Measurements from ENCODE around the gene IRS1. TPM values are rescaled to one million over a fixed set of nuclear protein-coding genes. Genes with fewer than 3 reads are reported as not detected.

The IRS1 gene
- total RNA-seq, 1 donor from 2014 or later = 12.6 TPM

DNA sequence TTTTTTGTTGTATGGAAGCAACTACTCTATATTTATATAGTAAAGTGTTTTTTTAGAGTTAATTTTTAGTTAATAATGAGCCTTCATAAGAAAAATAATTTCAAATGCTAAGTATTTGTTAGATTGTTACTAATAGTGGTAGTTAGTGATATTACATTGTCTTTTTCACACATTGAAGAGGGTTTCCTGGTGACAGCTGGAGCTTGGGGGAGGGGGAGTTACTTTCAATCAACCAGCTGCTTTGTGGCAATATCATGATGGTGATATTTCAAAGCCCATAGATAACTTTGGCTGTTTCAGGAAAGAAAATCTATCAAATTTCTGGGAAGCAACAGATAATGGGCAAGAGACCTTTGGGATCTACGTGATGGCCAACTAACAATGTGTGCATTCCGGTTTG lies 40.3 kb upstream of the IRS1 start:
- FAIRE-seq (no peak), DNase-seq (ENCODE audit: low read depth) (no peak)
- no peak overlapping the region for H3K4me3 ChIP-seq (ENCODE audit: low read depth, low read length)
- no peaks in the 10 kb centered on the region for H3K27me3 ChIP-seq (ENCODE audit: control insufficient read depth, insufficient read depth, low read length)
- H3K36me3 ChIP-seq (ENCODE audit: control insufficient read depth, insufficient read depth, low read length) = no peaks in the 10 kb centered on the region
- TF ChIP-seq, protein P1, sequence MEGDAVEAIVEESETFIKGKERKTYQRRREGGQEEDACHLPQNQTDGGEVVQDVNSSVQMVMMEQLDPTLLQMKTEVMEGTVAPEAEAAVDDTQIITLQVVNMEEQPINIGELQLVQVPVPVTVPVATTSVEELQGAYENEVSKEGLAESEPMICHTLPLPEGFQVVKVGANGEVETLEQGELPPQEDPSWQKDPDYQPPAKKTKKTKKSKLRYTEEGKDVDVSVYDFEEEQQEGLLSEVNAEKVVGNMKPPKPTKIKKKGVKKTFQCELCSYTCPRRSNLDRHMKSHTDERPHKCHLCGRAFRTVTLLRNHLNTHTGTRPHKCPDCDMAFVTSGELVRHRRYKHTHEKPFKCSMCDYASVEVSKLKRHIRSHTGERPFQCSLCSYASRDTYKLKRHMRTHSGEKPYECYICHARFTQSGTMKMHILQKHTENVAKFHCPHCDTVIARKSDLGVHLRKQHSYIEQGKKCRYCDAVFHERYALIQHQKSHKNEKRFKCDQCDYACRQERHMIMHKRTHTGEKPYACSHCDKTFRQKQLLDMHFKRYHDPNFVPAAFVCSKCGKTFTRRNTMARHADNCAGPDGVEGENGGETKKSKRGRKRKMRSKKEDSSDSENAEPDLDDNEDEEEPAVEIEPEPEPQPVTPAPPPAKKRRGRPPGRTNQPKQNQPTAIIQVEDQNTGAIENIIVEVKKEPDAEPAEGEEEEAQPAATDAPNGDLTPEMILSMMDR (IDR thresholded peaks at IDR 0.05; ENCODE audit: insufficient read depth, low read length, severe bottlenecking) = no peak

DNA sequence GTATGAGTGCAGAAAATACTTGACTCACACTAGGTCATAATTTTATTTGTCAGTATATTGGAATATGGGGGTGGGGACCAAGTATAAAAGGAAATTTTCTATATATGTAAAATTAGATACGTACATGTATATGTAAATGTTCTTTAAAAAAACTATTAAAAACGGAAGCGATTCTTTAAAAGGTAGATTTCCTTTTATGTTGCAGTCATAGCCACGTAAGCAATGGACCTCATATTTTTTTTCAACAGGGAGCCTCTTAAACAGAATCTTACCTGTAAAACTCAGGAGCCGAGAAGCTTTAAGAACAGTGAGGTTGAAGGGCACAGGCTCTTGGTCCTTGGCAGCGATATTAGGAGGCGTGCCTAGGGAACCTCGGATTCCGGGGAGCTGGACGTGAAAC lies 39.5 kb upstream of the IRS1 start:
- Histone ChIP-seq H3K4me3 (ENCODE audit: low read depth, low read length) (no peak overlapping the region), H3K36me3 (ENCODE audit: control insufficient read depth, insufficient read depth, low read length) (no peaks in the 10 kb centered on the region), H3K27me3 (ENCODE audit: control insufficient read depth, insufficient read depth, low read length) (no peaks in the 10 kb centered on the region)
- TF ChIP-seq, protein P1 (IDR thresholded peaks at IDR 0.05; ENCODE audit: insufficient read depth, low read length, severe bottlenecking) = no peak
- no peak for DNase-seq (ENCODE audit: low read depth)
- no peak for FAIRE-seq

DNA sequence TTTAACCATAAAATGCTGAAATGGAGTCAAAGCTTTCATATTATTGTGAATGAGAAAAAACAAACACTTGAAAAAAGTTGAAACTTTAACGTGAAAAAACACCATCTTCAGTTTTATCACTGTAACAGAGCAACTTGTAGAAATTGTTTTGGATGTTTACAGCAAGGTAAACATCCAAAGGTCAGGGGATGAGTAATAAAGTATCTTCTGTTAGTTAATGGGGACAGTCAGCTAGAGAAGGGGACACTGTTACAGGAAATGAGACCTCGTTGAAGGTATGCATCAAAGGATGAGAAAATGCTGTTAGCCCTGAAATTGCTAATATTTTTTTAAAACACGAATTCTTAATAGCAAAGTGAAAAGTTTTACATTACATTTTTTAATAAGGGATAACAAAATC lies 39.1 kb upstream of the IRS1 start:
- no peak for FAIRE-seq
- TF ChIP-seq, protein P1 (IDR thresholded peaks at IDR 0.05; ENCODE audit: insufficient read depth, low read length, severe bottlenecking) = no peak
- no peaks in the 10 kb centered on the region for H3K27me3 ChIP-seq (ENCODE audit: control insufficient read depth, insufficient read depth, low read length)

DNA sequence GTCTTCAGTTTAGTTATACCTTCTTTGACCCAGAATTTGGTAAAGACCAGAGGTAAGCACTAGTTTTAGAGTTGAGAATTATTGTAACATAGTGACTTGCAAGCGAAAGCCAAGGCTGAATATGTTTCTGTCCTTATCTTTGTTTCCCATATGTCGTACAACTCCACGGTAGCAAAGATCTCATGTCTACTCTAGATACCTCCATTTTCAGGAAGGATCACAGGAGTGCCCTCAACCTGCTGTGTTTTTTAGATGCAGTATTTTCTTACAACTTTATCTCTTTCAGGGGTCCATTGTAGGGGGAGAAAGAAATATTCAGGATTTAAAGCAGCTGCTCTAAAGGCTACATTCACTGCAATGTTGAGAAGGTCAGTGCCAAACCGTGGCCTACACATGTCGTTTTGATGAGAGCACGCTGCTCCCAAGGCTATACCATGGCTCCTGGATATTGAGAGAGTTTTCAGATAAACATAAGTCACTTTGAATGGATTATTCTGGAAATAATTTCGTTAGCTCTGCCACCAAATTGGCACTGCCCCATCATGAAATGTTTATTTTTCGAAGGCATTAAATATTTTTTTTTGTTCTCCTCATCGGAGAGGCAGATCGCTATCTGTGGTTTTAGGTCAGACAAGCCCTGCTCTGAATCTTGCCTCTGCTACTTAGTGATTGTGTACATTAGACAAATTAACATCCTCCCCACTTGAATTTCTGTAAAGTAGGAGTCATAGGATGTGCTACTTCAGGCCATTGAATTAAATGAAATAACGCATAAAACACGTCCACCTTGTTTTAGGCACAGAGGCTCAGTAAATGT lies 38.4 kb upstream of the IRS1 start:
- Histone ChIP-seq H3K4me3 (ENCODE audit: low read depth, low read length) (no peak overlapping the region), H3K27me3 (ENCODE audit: control insufficient read depth, insufficient read depth, low read length) (no peaks in the 10 kb centered on the region), H3K36me3 (ENCODE audit: control insufficient read depth, insufficient read depth, low read length) (no peaks in the 10 kb centered on the region)
- FAIRE-seq (no peak), DNase-seq (ENCODE audit: low read depth) (no peak)
- TF ChIP-seq, protein P1 (IDR thresholded peaks at IDR 0.05; ENCODE audit: insufficient read depth, low read length, severe bottlenecking) = no peak

More for the DNA sequence above, 39.1 kb upstream of the IRS1 start:
- DNase-seq (ENCODE audit: low read depth) = no peak
- Histone ChIP-seq H3K4me3 (ENCODE audit: low read depth, low read length) (no peak overlapping the region), H3K36me3 (ENCODE audit: control insufficient read depth, insufficient read depth, low read length) (no peaks in the 10 kb centered on the region)

DNA sequence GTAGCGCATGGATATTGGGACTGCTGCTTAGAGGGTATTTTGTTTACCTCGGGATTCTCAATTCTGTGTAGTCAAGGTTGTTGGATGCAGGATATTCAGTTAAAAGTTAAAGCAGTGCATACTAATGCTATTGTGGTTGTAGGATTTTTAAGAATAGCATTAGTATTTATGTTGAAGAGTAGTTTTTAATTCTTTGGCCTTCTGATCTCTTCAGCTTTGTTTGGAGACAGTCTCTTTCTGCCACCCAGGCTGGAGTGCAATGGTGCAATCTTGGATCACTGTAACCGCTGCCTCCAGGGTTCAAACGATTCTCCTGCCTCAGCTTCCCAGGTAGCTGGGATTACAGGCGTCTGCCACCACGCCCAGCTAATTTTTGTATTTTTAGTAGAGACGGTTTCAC lies 37.7 kb upstream of the IRS1 start:
- FAIRE-seq = no peak
- TF ChIP-seq, protein P1 (IDR thresholded peaks at IDR 0.05; ENCODE audit: insufficient read depth, low read length, severe bottlenecking) = no peak
- Histone ChIP-seq H3K27me3 (ENCODE audit: control insufficient read depth, insufficient read depth, low read length) (no peaks in the 10 kb centered on the region), H3K36me3 (ENCODE audit: control insufficient read depth, insufficient read depth, low read length) (no peaks in the 10 kb centered on the region), H3K4me3 (ENCODE audit: low read depth, low read length) (peak overlapping the region; percentile 96)
- no peak for DNase-seq (ENCODE audit: low read depth)

DNA sequence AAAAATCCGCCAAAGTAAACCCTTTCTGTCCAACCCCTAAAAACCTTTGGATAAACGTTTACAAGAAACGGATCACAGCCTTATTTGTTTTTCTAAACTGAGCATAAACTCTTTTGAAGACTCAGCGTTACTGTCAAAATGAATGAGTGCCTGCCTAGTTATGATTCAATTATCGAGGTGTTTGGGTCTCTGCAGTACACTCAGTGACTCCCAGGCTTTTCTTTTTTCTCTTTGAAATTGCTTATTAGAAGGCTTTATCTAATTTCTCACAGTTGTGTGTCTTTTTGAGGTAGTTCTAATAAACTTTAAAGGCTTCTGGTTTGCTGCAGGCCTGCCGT lies 36.9 kb upstream of the IRS1 start:
- TF ChIP-seq, protein P1 (IDR thresholded peaks at IDR 0.05; ENCODE audit: insufficient read depth, low read length, severe bottlenecking) = no peak
- no peak for FAIRE-seq
- Histone ChIP-seq H3K36me3 (ENCODE audit: control insufficient read depth, insufficient read depth, low read length) (no peaks in the 10 kb centered on the region), H3K27me3 (ENCODE audit: control insufficient read depth, insufficient read depth, low read length) (no peaks in the 10 kb centered on the region), H3K4me3 (ENCODE audit: low read depth, low read length) (peak overlapping the region; percentile 96)
- no peak for DNase-seq (ENCODE audit: low read depth)

All from bronchial epithelial cell (primary cell).